Stimulated activated CD4-positive, alpha-beta T cell treated with anti-CD3 and anti-CD28 coated beads, Interleukin-1b, Interleukin-23, amount 100 ng/mL, for 1 hour (primary cell): ENCODE data around the gene MAP1A.

ENCODE experiments used
- DNase-seq, 2 donors: peaks; one replicate each; pipeline ENCODE4 v3.0.0-alpha.2; 2020; ENCODE audit warnings: low read depth in 2 of 2

Gene MAP1A

GRCh38 chr15:43517354-43518196, at the start of gene MAP1A:
TSS of gene MAP1A (plus strand) at chr15:43517608. CDS start at chr15:43521474, 3,866 bp downstream.
- no peak for DNase-seq

GRCh38 chr15:43469867-43470266, 47.5 kb upstream of the MAP1A start:
- DNase-seq = no peak

- DNase-seq = no peak
These were observed 45.4 kb upstream of the MAP1A start for GRCh38 chr15:43471975-43472374.

GRCh38 chr15:43473885-43474284, 43.5 kb upstream of the MAP1A start:
- no peak for DNase-seq

- DNase-seq = no peak
These were observed 33.9 kb upstream of the MAP1A start for GRCh38 chr15:43483297-43484128.

GRCh38 chr15:43484455-43484854, 33.0 kb upstream of the MAP1A start:
- no peak for DNase-seq

GRCh38 chr15:43487271-43487895, 30.0 kb upstream of the MAP1A start:
- no peak for DNase-seq

GRCh38 chr15:43488790-43489189, 28.6 kb upstream of the MAP1A start:
- no peak for DNase-seq

- no peak for DNase-seq
These were observed 28.2 kb upstream of the MAP1A start for GRCh38 chr15:43489191-43489590.

GRCh38 chr15:43492266-43492665, 25.1 kb upstream of the MAP1A start:
- no peak for DNase-seq

GRCh38 chr15:43492673-43493601, 24.5 kb upstream of the MAP1A start, which contains the start of gene TP53BP1:
TSS of gene TP53BP1 (minus strand) at chr15:43493156. CDS start at chr15:43493043, 113 bp downstream.
- peak; percentile 82 to 83 for DNase-seq

- DNase-seq = no peak
These were observed 23.5 kb upstream of the MAP1A start for GRCh38 chr15:43493703-43494472.

- DNase-seq = no peak
These were observed 18.4 kb upstream of the MAP1A start for GRCh38 chr15:43498990-43499389.

- DNase-seq = no peak
These were observed 17.8 kb upstream of the MAP1A start for GRCh38 chr15:43499635-43500034.

- DNase-seq = no peak
These were observed 11.7 kb upstream of the MAP1A start for GRCh38 chr15:43505738-43506137.

GRCh38 chr15:43508421-43508820, 9.0 kb upstream of the MAP1A start:
- DNase-seq = no peak

- no peak for DNase-seq
These were observed 8.3 kb upstream of the MAP1A start for GRCh38 chr15:43508991-43509659.

- no peak for DNase-seq
These were observed 7.7 kb upstream of the MAP1A start for GRCh38 chr15:43509660-43510199.

GRCh38 chr15:43510200-43511011, 7.0 kb upstream of the MAP1A start:
- DNase-seq = peak; percentile 90
